WTC11 (cell line): Measurements from ENCODE around the gene C11orf21. TPM values are rescaled to one million over a fixed set of nuclear protein-coding genes. Genes with fewer than 3 reads are reported as not detected.
"Not testable (repeated sequence)": the region's sequence is repeated elsewhere in the genome, so short reads cannot be mapped to it uniquely, and the experiment has no call there.

Experiments
- ATAC-seq: fragments of 200-7000 bp; cut with Tn5 transposase; 2 replicates; pipeline ENCODE4 v1.10.0; 2021; ENCODE audit warnings: mild to moderate bottlenecking, moderate library complexity
- CTCF ChIA-PET: fragments of 300-600 bp; sonication (Branson Sonifier 250); formaldehyde crosslinking; loops from one replicate; lab custom pipeline; 2021; ENCODE audit warnings: antibody characterized with exemption; lab: Charles Lee
- POLR2A ChIA-PET: fragments of 350-600 bp; sonication (Branson Sonifier 250); formaldehyde crosslinking; loops from one replicate; lab custom pipeline; 2021; ENCODE audit warnings: antibody characterized with exemption; lab: Charles Lee
- DNase-seq: peaks from one replicate; pipeline ENCODE4 v3.0.0; 2021; ENCODE audit warnings: low spot score
- H3K27ac Mint-ChIP-seq: 2 replicates; pipeline ENCODE4 v1.8.0; 2021; ENCODE audit warnings: mixed read lengths
- H3K27me3 Mint-ChIP-seq: 2 replicates; pipeline ENCODE4 v1.8.0; 2021; ENCODE audit warnings: low read depth, mild to moderate bottlenecking, moderate library complexity, mixed read lengths
- H3K36me3 Mint-ChIP-seq: 2 replicates; pipeline ENCODE4 v1.8.0; 2021; ENCODE audit warnings: mixed read lengths
- H3K4me1 Mint-ChIP-seq: 2 replicates; pipeline ENCODE4 v1.8.0; 2022; ENCODE audit warnings: mixed read lengths
- H3K4me3 Mint-ChIP-seq: 2 replicates; pipeline ENCODE4 v1.8.0; 2021; ENCODE audit warnings: mild to moderate bottlenecking, moderate library complexity, mixed read lengths
- H3K9me3 Mint-ChIP-seq: 2 replicates; pipeline ENCODE4 v1.8.0; 2021; ENCODE audit warnings: mixed read lengths
- ATF2 ChIP-seq: sonication (generic); formaldehyde crosslinking; IDR thresholded peaks from 2 replicates; pipeline ENCODE4 v1.8.1; 2022; ENCODE audit warnings: low read depth, missing genetic modification reagents, borderline replicate concordance
- CBFB ChIP-seq: sonication (generic); formaldehyde crosslinking; IDR thresholded peaks from 2 replicates; pipeline ENCODE4 v1.8.1; 2022; ENCODE audit warnings: mild to moderate bottlenecking, low read depth, missing genetic modification reagents
- CREB1 ChIP-seq: sonication (generic); formaldehyde crosslinking; IDR thresholded peaks from 2 replicates; pipeline ENCODE4 v1.8.0; 2023; ENCODE audit warnings: mild to moderate bottlenecking, missing genetic modification reagents
- CREM ChIP-seq: sonication (generic); formaldehyde crosslinking; IDR thresholded peaks from 2 replicates; pipeline ENCODE4 v1.8.1; 2022; ENCODE audit warnings: mild to moderate bottlenecking, missing genetic modification reagents, moderate library complexity
- E2F5 ChIP-seq: sonication (generic); formaldehyde crosslinking; IDR thresholded peaks from 2 replicates; pipeline ENCODE4 v1.8.1; 2022; ENCODE audit warnings: mild to moderate bottlenecking, moderate library complexity, missing genetic modification reagents
- EMX1 ChIP-seq: fragments of 250-450 bp; sonication (Bioruptor Pico); IDR thresholded peaks from 2 replicates; pipeline ENCODE4 v1.8.0; 2021; ENCODE audit warnings: mild to moderate bottlenecking
- FOXK1 ChIP-seq: sonication (generic); formaldehyde crosslinking; IDR thresholded peaks from 2 replicates; pipeline ENCODE4 v1.8.0; 2022; ENCODE audit warnings: mild to moderate bottlenecking, moderate library complexity, missing genetic modification reagents
- FOXP1 ChIP-seq: sonication (generic); formaldehyde crosslinking; IDR thresholded peaks from 2 replicates; pipeline ENCODE4 v1.8.0; 2022; ENCODE audit warnings: missing genetic modification reagents, mild to moderate bottlenecking, moderate library complexity, borderline replicate concordance
- GABPB1 ChIP-seq: sonication (generic); formaldehyde crosslinking; IDR thresholded peaks from 2 replicates; pipeline ENCODE4 v1.8.1; 2023; ENCODE audit warnings: mild to moderate bottlenecking, missing genetic modification reagents
- NR2C2 ChIP-seq: sonication (generic); formaldehyde crosslinking; IDR thresholded peaks from 2 replicates; pipeline ENCODE4 v1.8.0; 2022; ENCODE audit warnings: mild to moderate bottlenecking, missing genetic modification reagents
- NR3C1 ChIP-seq: sonication (generic); formaldehyde crosslinking; conservative IDR thresholded peaks from 2 replicates; pipeline ENCODE4 v1.8.1; 2023; ENCODE audit warnings: low read depth, mild to moderate bottlenecking, missing genetic modification reagents
- PREB ChIP-seq: sonication (generic); formaldehyde crosslinking; IDR thresholded peaks from 2 replicates; pipeline ENCODE4 v1.8.1; 2022; ENCODE audit warnings: mild to moderate bottlenecking, missing genetic modification reagents, moderate library complexity, borderline replicate concordance
- RELA ChIP-seq: sonication (generic); formaldehyde crosslinking; IDR thresholded peaks from 2 replicates; pipeline ENCODE4 v1.8.1; 2022; ENCODE audit warnings: missing genetic modification reagents, mild to moderate bottlenecking, borderline replicate concordance
- TP53 ChIP-seq: sonication (generic); formaldehyde crosslinking; IDR thresholded peaks from 2 replicates; pipeline ENCODE4 v1.8.1; 2023; ENCODE audit warnings: mild to moderate bottlenecking, missing genetic modification reagents
- ZNF416 ChIP-seq: fragments of 250-450 bp; sonication (Bioruptor Pico); IDR thresholded peaks from 2 replicates; pipeline ENCODE4 v1.9.0; 2021; ENCODE audit warnings: mild to moderate bottlenecking, inconsistent platforms
- ZNF671 ChIP-seq: fragments of 250-450 bp; sonication (Bioruptor Pico); IDR thresholded peaks from 2 replicates; pipeline ENCODE4 v1.8.0; 2021; ENCODE audit warnings: mild to moderate bottlenecking
- total RNA-seq: library from RNA; stranded (reverse); gene quantifications from 3 replicates; pipeline ENCODE4 v1.2.3, GENCODE V29; 2021
- TF ChIP-seq, protein P1 (sequence below): sonication (generic); formaldehyde crosslinking; IDR thresholded peaks from 2 replicates; pipeline ENCODE4 v1.8.0; 2023; ENCODE audit warnings: missing genetic modification reagents, mild to moderate bottlenecking, borderline replicate concordance
- TF ChIP-seq, protein P2 (sequence below): fragments of 250-450 bp; sonication (Bioruptor Pico); conservative IDR thresholded peaks from 2 replicates; pipeline ENCODE4 v1.9.0; 2021; ENCODE audit warnings: mild to moderate bottlenecking

C11orf21 gene
- total RNA-seq, 1 experiment from 2014 or later, result 0.24 TPM

DNA sequence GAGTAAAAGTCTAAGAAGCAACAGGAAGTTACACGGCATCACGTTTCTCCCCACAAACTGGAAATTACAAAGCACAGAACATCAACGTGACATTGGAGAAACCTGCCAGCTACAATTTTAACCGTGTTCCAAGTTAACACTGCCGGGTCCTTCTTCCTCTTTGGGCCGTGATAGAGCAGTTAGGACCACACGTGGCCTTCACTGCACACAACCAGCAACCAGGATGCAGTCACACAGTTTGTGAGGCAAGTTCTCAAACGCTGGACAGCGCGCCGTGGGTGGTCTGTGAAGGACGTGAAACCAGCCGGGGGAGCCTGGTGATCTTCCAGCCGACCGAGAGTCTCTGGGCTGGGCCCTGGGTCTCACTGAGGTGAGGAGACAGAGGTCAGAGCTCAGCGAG is 14.6 kb downstream of the C11orf21 start (continued):
- TF ChIP-seq ZNF671 (CRISPR knock-in tag) (no peak), RELA (no peak), E2F5 (CRISPR knock-in tag) (no peak), NR2C2 (no peak)

- H3K36me3 Mint-ChIP-seq, H3K9me3 Mint-ChIP-seq, POLR2A ChIA-PET, H3K4me3 Mint-ChIP-seq, H3K27ac Mint-ChIP-seq, H3K4me1 Mint-ChIP-seq, DNase-seq, CTCF ChIA-PET, ATAC-seq: not testable (repeated sequence)
- H3K27me3 Mint-ChIP-seq, result peaks cover 72% of the 10 kb centered on the region
Observed at GRCh38 chr11:2286350-2286749, 15.4 kb downstream of the C11orf21 start.

- no peak for DNase-seq
- CTCF ChIA-PET, result no interaction called here
- peaks cover 57% of the 10 kb centered on the region for H3K27me3 Mint-ChIP-seq
Observed at GRCh38 chr11:2280208-2280607, 21.5 kb downstream of the C11orf21 start.

DNA sequence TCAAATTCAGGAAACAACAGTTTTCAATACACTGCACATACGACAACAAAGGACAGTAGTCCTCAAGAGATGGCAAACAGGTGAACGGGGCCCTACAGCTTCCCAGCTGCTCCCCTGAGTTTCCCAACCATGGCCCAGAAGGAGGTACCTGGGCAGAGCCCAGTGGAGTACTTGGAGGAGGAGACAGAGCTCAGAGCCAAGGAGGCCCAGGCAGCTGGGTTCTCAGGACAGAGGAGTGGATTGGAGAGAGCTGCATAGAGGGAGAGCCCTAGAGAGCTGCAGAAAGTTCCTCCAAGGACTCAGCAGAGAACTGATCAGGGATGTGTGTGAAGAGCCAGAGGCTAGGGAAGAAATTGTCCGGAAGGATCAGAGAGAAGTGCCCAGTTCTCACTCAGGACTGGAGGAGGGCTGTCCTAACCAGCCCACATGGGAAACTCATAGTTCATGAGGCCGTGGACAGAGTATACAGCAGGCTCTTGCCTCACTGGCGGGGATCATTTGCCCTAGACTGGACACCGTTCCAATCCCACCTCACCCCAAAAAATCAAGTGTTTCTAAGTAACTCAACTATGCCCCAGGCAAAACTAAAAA is 23.7 kb downstream of the C11orf21 start:
- Mint-ChIP-seq H3K4me3 (no peak overlapping the region), H3K27ac (no peak overlapping the region), H3K4me1 (peaks cover 16% of the 10 kb centered on the region), H3K27me3 (peaks cover 57% of the 10 kb centered on the region), H3K9me3 (peaks cover 14% of the 10 kb centered on the region), H3K36me3 (peaks cover 3% of the 10 kb centered on the region; the same call in 1 of the 2 replicates)
- ChIA-PET CTCF (interaction anchor here (0.8 to 2.4 kb wide), 2 partner anchors 27 to 81 kb away, joined by 3 to 11 read pairs; no protein-coding TSS in a partner anchor), POLR2A (no interaction called here)
- ATAC-seq (peak; percentile 83), DNase-seq (no peak)
- no peak for TF ChIP-seq ZNF416

More at GRCh38 chr11:2280208-2280607, 21.5 kb downstream of the C11orf21 start:
- Mint-ChIP-seq H3K9me3 (peaks cover 18% of the 10 kb centered on the region), H3K4me1 (peaks cover 16% of the 10 kb centered on the region), H3K4me3 (no peak overlapping the region), H3K36me3 (peaks cover 3% of the 10 kb centered on the region; the same call in 1 of the 2 replicates), H3K27ac (no peak overlapping the region)
- POLR2A ChIA-PET, result interaction anchor here (0.7 kb wide), 1 partner anchor 346 kb away, joined by 10 read pairs; no protein-coding TSS in a partner anchor
- ATAC-seq, result no peak
- TF ChIP-seq CREB1 (CRISPR knock-in tag), result no peak
- TF ChIP-seq NR3C1 (CRISPR knock-in tag), result no peak
- TF ChIP-seq CBFB, result no peak
- TF ChIP-seq EMX1 (CRISPR knock-in tag), result no peak
- TF ChIP-seq FOXK1 (CRISPR knock-in tag), result no peak
- TF ChIP-seq PREB (CRISPR knock-in tag), result no peak
- TF ChIP-seq FOXP1 (CRISPR knock-in tag), result no peak

GRCh38 chr11:2277008-2277346 is 24.7 kb downstream of the C11orf21 start:
- Mint-ChIP-seq H3K4me1 (peaks cover 16% of the 10 kb centered on the region), H3K4me3 (no peak overlapping the region), H3K9me3 (peaks cover 12% of the 10 kb centered on the region), H3K27me3 (peaks cover 62% of the 10 kb centered on the region), H3K27ac (no peak overlapping the region), H3K36me3 (peaks cover 3% of the 10 kb centered on the region; the same call in 1 of the 2 replicates)
- ATAC-seq, result no peak
- CTCF ChIA-PET, result interaction anchor here (1.9 to 2.4 kb wide), 2 partner anchors 28 to 121 kb away, joined by 6 to 11 read pairs; no protein-coding TSS in a partner anchor
- POLR2A ChIA-PET, result no interaction called here
- no peak for DNase-seq
- TF ChIP-seq ATF2 (CRISPR knock-in tag) (no peak), GABPB1 (no peak), CREM (no peak), TP53 (no peak)
- TF ChIP-seq, protein P1, sequence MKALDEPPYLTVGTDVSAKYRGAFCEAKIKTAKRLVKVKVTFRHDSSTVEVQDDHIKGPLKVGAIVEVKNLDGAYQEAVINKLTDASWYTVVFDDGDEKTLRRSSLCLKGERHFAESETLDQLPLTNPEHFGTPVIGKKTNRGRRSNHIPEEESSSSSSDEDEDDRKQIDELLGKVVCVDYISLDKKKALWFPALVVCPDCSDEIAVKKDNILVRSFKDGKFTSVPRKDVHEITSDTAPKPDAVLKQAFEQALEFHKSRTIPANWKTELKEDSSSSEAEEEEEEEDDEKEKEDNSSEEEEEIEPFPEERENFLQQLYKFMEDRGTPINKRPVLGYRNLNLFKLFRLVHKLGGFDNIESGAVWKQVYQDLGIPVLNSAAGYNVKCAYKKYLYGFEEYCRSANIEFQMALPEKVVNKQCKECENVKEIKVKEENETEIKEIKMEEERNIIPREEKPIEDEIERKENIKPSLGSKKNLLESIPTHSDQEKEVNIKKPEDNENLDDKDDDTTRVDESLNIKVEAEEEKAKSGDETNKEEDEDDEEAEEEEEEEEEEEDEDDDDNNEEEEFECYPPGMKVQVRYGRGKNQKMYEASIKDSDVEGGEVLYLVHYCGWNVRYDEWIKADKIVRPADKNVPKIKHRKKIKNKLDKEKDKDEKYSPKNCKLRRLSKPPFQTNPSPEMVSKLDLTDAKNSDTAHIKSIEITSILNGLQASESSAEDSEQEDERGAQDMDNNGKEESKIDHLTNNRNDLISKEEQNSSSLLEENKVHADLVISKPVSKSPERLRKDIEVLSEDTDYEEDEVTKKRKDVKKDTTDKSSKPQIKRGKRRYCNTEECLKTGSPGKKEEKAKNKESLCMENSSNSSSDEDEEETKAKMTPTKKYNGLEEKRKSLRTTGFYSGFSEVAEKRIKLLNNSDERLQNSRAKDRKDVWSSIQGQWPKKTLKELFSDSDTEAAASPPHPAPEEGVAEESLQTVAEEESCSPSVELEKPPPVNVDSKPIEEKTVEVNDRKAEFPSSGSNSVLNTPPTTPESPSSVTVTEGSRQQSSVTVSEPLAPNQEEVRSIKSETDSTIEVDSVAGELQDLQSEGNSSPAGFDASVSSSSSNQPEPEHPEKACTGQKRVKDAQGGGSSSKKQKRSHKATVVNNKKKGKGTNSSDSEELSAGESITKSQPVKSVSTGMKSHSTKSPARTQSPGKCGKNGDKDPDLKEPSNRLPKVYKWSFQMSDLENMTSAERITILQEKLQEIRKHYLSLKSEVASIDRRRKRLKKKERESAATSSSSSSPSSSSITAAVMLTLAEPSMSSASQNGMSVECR, result no peak
- TF ChIP-seq, protein P2, sequence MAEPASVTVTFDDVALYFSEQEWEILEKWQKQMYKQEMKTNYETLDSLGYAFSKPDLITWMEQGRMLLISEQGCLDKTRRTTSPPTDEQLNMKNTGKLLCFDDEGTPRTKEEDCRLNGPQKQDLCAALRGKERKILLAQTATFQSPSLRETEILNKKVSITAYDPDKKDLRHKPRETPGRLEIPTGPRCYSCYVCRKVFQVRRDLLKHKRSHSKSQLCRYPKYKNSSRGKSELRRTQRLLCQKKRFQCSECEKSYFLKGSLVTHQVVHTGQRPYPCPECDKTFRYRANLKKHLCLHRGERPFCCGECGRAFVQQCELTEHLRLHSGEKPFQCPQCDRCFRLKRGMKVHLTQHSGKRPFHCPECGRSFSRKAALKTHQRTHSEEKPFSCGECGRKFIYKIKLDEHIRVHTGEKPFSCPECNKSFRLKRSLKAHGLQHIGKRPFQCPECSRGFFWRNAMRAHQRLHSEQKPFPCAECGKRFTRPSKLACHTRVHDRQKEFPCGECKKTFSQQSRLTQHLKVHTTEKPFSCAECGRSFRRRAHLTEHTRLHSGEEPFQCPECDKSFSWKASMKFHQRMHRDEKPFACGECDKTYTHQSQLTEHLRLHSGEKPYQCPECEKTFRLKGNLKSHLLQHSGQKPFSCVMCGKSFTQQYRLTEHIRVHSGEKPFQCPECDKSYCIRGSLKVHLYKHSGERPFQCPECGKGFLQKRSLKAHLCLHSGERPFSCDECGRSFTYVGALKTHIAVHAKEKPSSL, result no peak
